Peyer's patch (tissue), 4 donors: ENCODE results near the gene TRAPPC10.

ENCODE experiments used
- CTCF ChIP-seq, 6 experiments: fragments of 450-650 bp in 4 of 6; fragments of 200-600 bp in 2 of 6; sonication (generic) in 1 of 6; IDR thresholded peaks; one replicate each; pipeline ENCODE4 v1.5.1; 2017 to 2019; ENCODE audit warnings: antibody characterized with exemption in 6 of 6, mild to moderate bottlenecking in 3 of 6, moderate library complexity in 1 of 6
- POLR2A ChIP-seq, 2 donors: fragments of 450-650 bp; IDR thresholded peaks; one replicate each; pipeline ENCODE4 v1.5.1; 2017; ENCODE audit warnings: antibody characterized with exemption in 2 of 2, mild to moderate bottlenecking in 2 of 2, moderate library complexity in 2 of 2

- TF ChIP-seq CTCF (IDR thresholded peaks at IDR 0.05) (no peak), POLR2A (IDR thresholded peaks at IDR 0.05) (no peak)
Measured at GRCh38 chr21:43971201-43971991, 40.7 kb upstream of the TRAPPC10 start.
